HG02885 (cell line): ENCODE results near the gene ABHD2.
"Not testable (repeated sequence)": the region's sequence is repeated elsewhere in the genome, so short reads cannot be mapped to it uniquely, and the experiment has no call there.

Experiments used
- ATAC-seq: cut with Tn5 transposase; IDR thresholded peaks from one replicate; pipeline ENCODE4 v1.9.1; 2021; ENCODE audit warnings: mild to moderate bottlenecking; ENCODE audit not compliant: unreplicated experiment, poor library complexity

Gene ABHD2

GRCh38 chr15:89074402-89075012 lies 13.7 kb upstream of the ABHD2 start:
- no peak for ATAC-seq

GRCh38 chr15:89075101-89075640 lies 13.1 kb upstream of the ABHD2 start:
- no peak for ATAC-seq

GRCh38 chr15:89075846-89076245 lies 12.4 kb upstream of the ABHD2 start:
- no peak for ATAC-seq

GRCh38 chr15:89077750-89078149 lies 10.5 kb upstream of the ABHD2 start:
- ATAC-seq, result no peak

- no peak for ATAC-seq
Measured at GRCh38 chr15:89078851-89079810, 9.1 kb upstream of the ABHD2 start.

- no peak for ATAC-seq
Measured at GRCh38 chr15:89081878-89082277, 6.4 kb upstream of the ABHD2 start.

GRCh38 chr15:89083246-89083645 lies 5.0 kb upstream of the ABHD2 start:
- ATAC-seq, result no peak

- no peak for ATAC-seq
Measured at GRCh38 chr15:89085289-89085926, 2.8 kb upstream of the ABHD2 start.

GRCh38 chr15:89085933-89086332 lies 2.3 kb upstream of the ABHD2 start:
- ATAC-seq, result not testable (repeated sequence)

- not testable (repeated sequence) for ATAC-seq
Measured at GRCh38 chr15:89086390-89086789, 1.9 kb upstream of the ABHD2 start.

GRCh38 chr15:89087161-89087829 lies 961 bp upstream of the ABHD2 start:
- ATAC-seq, result no peak

- peak; percentile 2 for ATAC-seq
Measured at GRCh38 chr15:89088605-89089315, 504 bp downstream of the ABHD2 start.

- ATAC-seq, result no peak
Measured at GRCh38 chr15:89089316-89090230, 1.3 kb downstream of the ABHD2 start.

GRCh38 chr15:89090791-89091626 lies 2.8 kb downstream of the ABHD2 start:
- no peak for ATAC-seq

GRCh38 chr15:89091627-89092220 lies 3.5 kb downstream of the ABHD2 start:
- no peak for ATAC-seq

- no peak for ATAC-seq
Measured at GRCh38 chr15:89093509-89093908, 5.3 kb downstream of the ABHD2 start.

GRCh38 chr15:89095073-89095472 lies 6.8 kb downstream of the ABHD2 start:
- ATAC-seq, result no peak
